H1 (cell line): Measurements from ENCODE around the gene DOK1. TPM values are rescaled to one million over a fixed set of nuclear protein-coding genes. Genes with fewer than 3 reads are reported as not detected.

Source experiments
- CTCF ChIA-PET: fragments of 300-600 bp; sonication (Branson Sonifier 250); formaldehyde crosslinking; loops from one replicate; lab custom pipeline; 2021; ENCODE audit not compliant: partially characterized antibody; lab: Charles Lee
- POLR2A ChIA-PET: fragments of 300-600 bp; sonication (Branson Sonifier 250); formaldehyde crosslinking; loops from one replicate; lab custom pipeline; 2021; ENCODE audit warnings: inconsistent platforms; ENCODE audit not compliant: partially characterized antibody; lab: Charles Lee
- DNase-seq, 2 experiments: peaks; one replicate each; pipeline versions ENCODE4 v3.0.0 to v3.0.0-alpha.2; 2010 to 2022; ENCODE audit warnings: low spot score in 2 of 2, low read depth in 1 of 2, mixed read lengths in 1 of 2
- FAIRE-seq: peaks from 2 replicates; lab custom pipeline; 2011; peaks lifted over from hg19 to GRCh38; lab: Jason Lieb, UNC
- H2AFZ ChIP-seq: 2 replicates; pipeline ENCODE4 v1.8.1; 2012; ENCODE audit warnings: low read length, inconsistent platforms
- H2AK5ac ChIP-seq: 2 replicates; pipeline ENCODE4 v1.6.1; 2013; ENCODE audit warnings: low read depth, low read length
- H2BK120ac ChIP-seq: replicated peaks from 2 replicates; pipeline ENCODE3; 2013; ENCODE audit warnings: low read depth, low read length, inconsistent platforms
- H2BK12ac ChIP-seq: 2 replicates; pipeline ENCODE4 v1.6.1; 2013; ENCODE audit warnings: low read depth, low read length
- H2BK15ac ChIP-seq: 2 replicates; pipeline ENCODE4 v1.6.1; 2013; ENCODE audit warnings: low read length
- H2BK20ac ChIP-seq: 2 replicates; pipeline ENCODE4 v1.6.1; 2013; ENCODE audit warnings: low read length
- H2BK5ac ChIP-seq: 2 replicates; pipeline ENCODE4 v1.6.1; 2013; ENCODE audit warnings: low read depth, low read length
- H3K14ac ChIP-seq: 2 replicates; pipeline ENCODE4 v1.6.1; 2013; ENCODE audit warnings: inconsistent platforms; ENCODE audit not compliant: insufficient read length
- H3K18ac ChIP-seq: 2 replicates; pipeline ENCODE4 v1.6.1; 2013; ENCODE audit warnings: low read length; ENCODE audit errors: extremely low read depth
- H3K23ac ChIP-seq: 2 replicates; pipeline ENCODE4 v1.6.1; 2013; ENCODE audit warnings: inconsistent platforms; ENCODE audit not compliant: insufficient read length
- H3K23me2 ChIP-seq: 2 replicates; pipeline ENCODE4 v1.6.1; 2013; ENCODE audit warnings: low read depth, low read length
- H3K27ac ChIP-seq: 2 replicates; pipeline ENCODE4 v1.6.1; 2011; ENCODE audit warnings: low read depth, low read length, inconsistent platforms
- H3K27me3 ChIP-seq, 4 experiments: replicated peaks in 1 of 4; 1 replicate in 1 of 4; 2 replicates in 3 of 4; pipeline versions ENCODE4 v1.6.1 to v1.8.1; 2011 to 2013; ENCODE audit warnings: low read length in 3 of 4, mild to moderate bottlenecking in 3 of 4, inconsistent platforms in 2 of 4, mixed read lengths in 2 of 4, moderate library complexity in 1 of 4; ENCODE audit not compliant: control insufficient read depth in 3 of 4, insufficient read depth in 3 of 4; ENCODE audit errors: extremely low read depth in 1 of 4
- H3K36me3 ChIP-seq, 4 experiments: 2 replicates each; pipeline versions ENCODE4 v1.6.1 to v1.8.1; 2011 to 2013; ENCODE audit warnings: mild to moderate bottlenecking in 4 of 4, low read length in 3 of 4, moderate library complexity in 2 of 4, control low read depth in 1 of 4, inconsistent platforms in 1 of 4; ENCODE audit not compliant: insufficient read depth in 4 of 4, control insufficient read depth in 2 of 4
- H3K4ac ChIP-seq: replicated peaks from 2 replicates; pipeline ENCODE3; 2013; ENCODE audit warnings: low read length, low read depth, mixed read lengths, inconsistent platforms; ENCODE audit not compliant: insufficient read length
- H3K4me1 ChIP-seq, 4 experiments: replicated peaks in 1 of 4; 1 replicate in 1 of 4; 2 replicates in 3 of 4; pipeline versions ENCODE4 v1.6.1 to v1.8.1; 2011 to 2013; ENCODE audit warnings: low read length in 3 of 4, inconsistent platforms in 2 of 4, mixed read lengths in 1 of 4; ENCODE audit not compliant: insufficient read depth in 4 of 4, control insufficient read depth in 3 of 4
- H3K4me2 ChIP-seq, 2 experiments: 2 replicates each; pipeline versions ENCODE4 v1.6.1 to v1.8.1; 2011 to 2013; ENCODE audit warnings: low read depth in 2 of 2, low read length in 2 of 2, control low read depth in 1 of 2, inconsistent platforms in 1 of 2, mild to moderate bottlenecking in 1 of 2; ENCODE audit not compliant: insufficient read depth in 1 of 2
- H3K4me3 ChIP-seq, 4 experiments: fragments of 200-600, 300-600 bp in 1 of 4; sonication (generic), shearing (Covaris generic), sonication (Bioruptor Twin) in 1 of 4; 2 replicates each; pipeline versions ENCODE4 v1.5.1 to v1.8.1; 2011 to 2016; ENCODE audit warnings: low read length in 4 of 4, low read depth in 3 of 4, control low read depth in 2 of 4, inconsistent platforms in 2 of 4, mild to moderate bottlenecking in 2 of 4, mixed read lengths in 1 of 4, moderate library complexity in 1 of 4; ENCODE audit not compliant: insufficient read depth in 2 of 4; ENCODE audit errors: extremely low read depth in 1 of 4
- H3K56ac ChIP-seq: replicated peaks from 2 replicates; pipeline ENCODE3; 2013; ENCODE audit warnings: low read depth, mild to moderate bottlenecking, mixed read lengths, low read length, inconsistent platforms; ENCODE audit not compliant: insufficient read length
- H3K79me1 ChIP-seq: 2 replicates; pipeline ENCODE4 v1.6.1; 2013; ENCODE audit warnings: low read depth, low read length, control low read depth
- H3K79me2 ChIP-seq, 2 experiments: 2 replicates each; pipeline versions ENCODE4 v1.6.1 to v1.8.1; 2012 to 2013; ENCODE audit warnings: low read length in 2 of 2, mild to moderate bottlenecking in 2 of 2, inconsistent platforms in 1 of 2; ENCODE audit not compliant: insufficient read depth in 2 of 2, control insufficient read depth in 1 of 2
- H3K9ac ChIP-seq, 4 experiments: replicated peaks in 1 of 4; 1 replicate in 1 of 4; 2 replicates in 3 of 4; pipeline versions ENCODE4 v1.6.1 to v1.8.1; 2011 to 2013; ENCODE audit warnings: low read depth in 3 of 4, low read length in 3 of 4, control low read depth in 2 of 4, mild to moderate bottlenecking in 2 of 4, moderate library complexity in 2 of 4, inconsistent platforms in 1 of 4; ENCODE audit errors: extremely low read depth in 1 of 4
- H3K9me3 ChIP-seq, 2 experiments: 2 replicates each; pipeline versions ENCODE4 v1.6.1 to v1.8.1; 2012 to 2013; ENCODE audit warnings: mild to moderate bottlenecking in 2 of 2, moderate library complexity in 2 of 2, control low read depth in 1 of 2, inconsistent platforms in 1 of 2, low read depth in 1 of 2, low read length in 1 of 2, mixed read lengths in 1 of 2; ENCODE audit not compliant: insufficient read depth in 2 of 2
- H4K20me1 ChIP-seq, 2 experiments: replicated peaks in 1 of 2; 2 replicates each; pipeline versions ENCODE3 to v1.8.1; 2011 to 2013; ENCODE audit warnings: inconsistent platforms in 2 of 2, low read length in 2 of 2, mild to moderate bottlenecking in 1 of 2; ENCODE audit not compliant: insufficient read depth in 2 of 2, control insufficient read depth in 1 of 2
- H4K5ac ChIP-seq: 2 replicates; pipeline ENCODE4 v1.6.1; 2013; ENCODE audit warnings: low read length, low read depth, mixed read lengths, inconsistent platforms; ENCODE audit not compliant: insufficient read length
- H4K8ac ChIP-seq: 2 replicates; pipeline ENCODE4 v1.8.0; 2013; ENCODE audit warnings: mild to moderate bottlenecking, moderate library complexity, low read length, inconsistent platforms; ENCODE audit not compliant: insufficient read depth; ENCODE audit errors: extremely low read depth
- H4K91ac ChIP-seq: replicated peaks from 2 replicates; pipeline ENCODE3; 2013; ENCODE audit warnings: low read length, mixed read lengths, inconsistent platforms; ENCODE audit not compliant: insufficient read length
- ATF2 ChIP-seq: IDR thresholded peaks from 2 replicates; pipeline ENCODE4 v1.6.1; 2012; ENCODE audit warnings: low read length, inconsistent platforms
- BACH1 ChIP-seq: IDR thresholded peaks from 2 replicates; pipeline ENCODE4 v1.6.1; 2012; ENCODE audit warnings: low read length, improper control_type of control experiment
- E2F6 ChIP-seq: IDR thresholded peaks from 2 replicates; pipeline ENCODE4 v1.6.1; 2012; ENCODE audit warnings: inconsistent platforms
- EZH2 ChIP-seq: fragments of 200-600 bp; sonication (generic); IDR thresholded peaks from 2 replicates; pipeline ENCODE4 v1.7.1; 2012; ENCODE audit warnings: low read depth, mild to moderate bottlenecking, moderate library complexity, low read length, inconsistent platforms; ENCODE audit not compliant: severe bottlenecking
- FOSL1 ChIP-seq: IDR thresholded peaks from 2 replicates; pipeline ENCODE4 v1.6.1; 2011; ENCODE audit warnings: mild to moderate bottlenecking, low read depth, low read length, moderate library complexity; ENCODE audit not compliant: insufficient read depth
- HDAC6 ChIP-seq: IDR thresholded peaks from one replicate; pipeline ENCODE4 v1.7.1; 2012; ENCODE audit warnings: low read depth, mild to moderate bottlenecking, inconsistent platforms, low read length, moderate library complexity
- KDM1A ChIP-seq: fragments of 200-600, 300-600 bp; sonication (generic); IDR thresholded peaks from 2 replicates; pipeline ENCODE4 v1.7.1; 2016; ENCODE audit warnings: mild to moderate bottlenecking, low read length, borderline replicate concordance
- KDM4A ChIP-seq: IDR thresholded peaks from one replicate; pipeline ENCODE4 v1.7.1; 2012; ENCODE audit warnings: low read depth, mild to moderate bottlenecking, moderate library complexity, low read length, inconsistent platforms; ENCODE audit not compliant: severe bottlenecking
- KDM5A ChIP-seq: fragments of 200-600 bp; IDR thresholded peaks from 2 replicates; pipeline ENCODE4 v1.7.1; 2012; ENCODE audit warnings: mild to moderate bottlenecking, low read length, inconsistent platforms, mixed read lengths
- RNF2 ChIP-seq: fragments of 200-900, 300-1000 bp; sonication (generic); IDR thresholded peaks from 2 replicates; pipeline ENCODE4 v1.7.1; 2016; ENCODE audit warnings: borderline replicate concordance, low read depth, mild to moderate bottlenecking, antibody characterized with exemption, low read length; ENCODE audit not compliant: poor library complexity, severe bottlenecking; ENCODE audit errors: missing control alignments
- SIN3A ChIP-seq, 2 experiments: IDR thresholded peaks in 1 of 2; conservative IDR thresholded peaks in 1 of 2; 2 replicates each; pipeline ENCODE4 v1.6.1; 2011 to 2012; ENCODE audit warnings: low read length in 2 of 2, improper control_type of control experiment in 1 of 2, low read depth in 1 of 2, mild to moderate bottlenecking in 1 of 2
- WGBS, 2 experiments: shearing (Covaris generic) in 1 of 2; methylation state at CpG; one replicate each; pipeline versions ENCODE4 v1.1.6 to v1.1.7; 2013 to 2015; ENCODE audit warnings: low lambda C conversion rate in 2 of 2, mixed read lengths in 2 of 2, inconsistent platforms in 1 of 2, low coverage in 1 of 2, missing lambda C conversion rate in 1 of 2; ENCODE audit not compliant: insufficient replicate concordance in 2 of 2, insufficient coverage in 1 of 2, insufficient read length in 1 of 2; ENCODE audit errors: extremely low coverage in 1 of 2, missing lambda C conversion rate in 1 of 2; 5-methylcytosine and 5-hydroxymethylcytosine counted together
- polyA plus RNA-seq, 7 experiments: library from polyadenylated mRNA; depleted of rRNA in 3 of 7; stranded (reverse) in 5 of 7; unstranded in 2 of 7; fragments of >200 nt in 5 of 7; fragments of 200-250 nt in 2 of 7; gene quantifications; 1 replicate in 5 of 7; 2 replicates in 1 of 7; 4 replicates in 1 of 7; pipeline versions ENCODE4 v1.2.1 to v1.2.3, GENCODE V29; 2011 to 2013; ENCODE audit warnings: missing spikeins in 2 of 7, mixed read lengths in 2 of 7
- total RNA-seq: library from RNA; stranded (reverse); fragmentation: NEBNext Ultra II Directional; extraction: Animal tissue kit (Norgen Biotek cat#: 25700); gene quantifications from 2 replicates; pipeline ENCODE4 v1.2.1, GENCODE V29; 2021

Gene DOK1
- total and polyA plus RNA-seq, 2 of the 8 experiments (the other 6 are each of a cell fraction or from before 2014, with no cell fraction given), result 11.0 to 14.3 TPM

- 0 out of 7 replicates have a peak, but pooled peaks cover 0 to 2% (median 0%) of the 10 kb centered on the region in 4 experiments for H3K4me1 ChIP-seq
- H4K91ac ChIP-seq, result no peak overlapping the region
- WGBS, 2 experiments, result 88% methylated on average over 3 of the region's 3 CpGs; no CpG with 5 or more reads in 1 of the 2 experiments
- H2BK20ac ChIP-seq, result no peak overlapping the region
- no peak overlapping the region for H3K4ac ChIP-seq
- H3K56ac ChIP-seq, result no peak overlapping the region
- no peak overlapping the region for H2BK5ac ChIP-seq
- H3K27me3 ChIP-seq, result no peaks in the 10 kb centered on the region
- H3K9me3 ChIP-seq, result no peaks in the 10 kb centered on the region
- DNase-seq (no peak), FAIRE-seq (no peak)
- no peak overlapping the region for H2BK120ac ChIP-seq
- no peak overlapping the region for H3K9ac ChIP-seq
- no peaks in the 10 kb centered on the region for H3K36me3 ChIP-seq
- H3K27ac ChIP-seq, result no peak overlapping the region
- H4K20me1 ChIP-seq, result no peaks in the 10 kb centered on the region
- no peak overlapping the region for H4K5ac ChIP-seq
- H2AK5ac ChIP-seq, result no peak overlapping the region
- no peaks in the 10 kb centered on the region for H3K79me2 ChIP-seq
- H3K4me3 ChIP-seq, result no peak overlapping the region
- H3K23ac ChIP-seq, result no peak overlapping the region
- H4K8ac ChIP-seq, result no peak overlapping the region
- no peak overlapping the region for H3K4me2 ChIP-seq
- H3K23me2 ChIP-seq, result no peaks in the 10 kb centered on the region
- no peak overlapping the region for H3K18ac ChIP-seq
- CTCF ChIA-PET, result no interaction called here
- no peak overlapping the region for H3K14ac ChIP-seq
- H2AFZ ChIP-seq, result no peak overlapping the region
- H2BK15ac ChIP-seq, result no peak overlapping the region
- POLR2A ChIA-PET, result no interaction called here
- H2BK12ac ChIP-seq, result no peak overlapping the region
- no peaks in the 10 kb centered on the region for H3K79me1 ChIP-seq
- TF ChIP-seq KDM1A (no peak), EZH2 (no peak), HDAC6 (no peak), FOSL1 (no peak), KDM4A (no peak), ATF2 (no peak), BACH1 (no peak), KDM5A (no peak), RNF2 (no peak), SIN3A (conservative IDR thresholded peaks at IDR 0.05 in 1 of 2, IDR thresholded peaks at IDR 0.05 in 1 of 2; ENCODE audit: low read depth in 1 of 2, low read length in 2 of 2) (no peak), E2F6 (no peak)
Measured at GRCh38 chr2:74581463-74581862, 26.9 kb downstream of the DOK1 start.
